Neural progenitor cell (in vitro differentiated cells): ENCODE results near the gene ADAM23.

Source experiments
- EZH2 ChIP-seq: fragments of 200-600 bp; sonication (generic); IDR thresholded peaks from 2 replicates; pipeline ENCODE4 v1.6.1; 2017; ENCODE audit warnings: antibody characterized with exemption, mild to moderate bottlenecking, moderate library complexity
- TF ChIP-seq, protein P1 (sequence below): fragments of 200-600 bp; sonication (generic); IDR thresholded peaks from 2 replicates; pipeline ENCODE4 v1.5.1; 2017; ENCODE audit warnings: antibody characterized with exemption, mild to moderate bottlenecking

- TF ChIP-seq EZH2, result no peak
- TF ChIP-seq, protein P1, sequence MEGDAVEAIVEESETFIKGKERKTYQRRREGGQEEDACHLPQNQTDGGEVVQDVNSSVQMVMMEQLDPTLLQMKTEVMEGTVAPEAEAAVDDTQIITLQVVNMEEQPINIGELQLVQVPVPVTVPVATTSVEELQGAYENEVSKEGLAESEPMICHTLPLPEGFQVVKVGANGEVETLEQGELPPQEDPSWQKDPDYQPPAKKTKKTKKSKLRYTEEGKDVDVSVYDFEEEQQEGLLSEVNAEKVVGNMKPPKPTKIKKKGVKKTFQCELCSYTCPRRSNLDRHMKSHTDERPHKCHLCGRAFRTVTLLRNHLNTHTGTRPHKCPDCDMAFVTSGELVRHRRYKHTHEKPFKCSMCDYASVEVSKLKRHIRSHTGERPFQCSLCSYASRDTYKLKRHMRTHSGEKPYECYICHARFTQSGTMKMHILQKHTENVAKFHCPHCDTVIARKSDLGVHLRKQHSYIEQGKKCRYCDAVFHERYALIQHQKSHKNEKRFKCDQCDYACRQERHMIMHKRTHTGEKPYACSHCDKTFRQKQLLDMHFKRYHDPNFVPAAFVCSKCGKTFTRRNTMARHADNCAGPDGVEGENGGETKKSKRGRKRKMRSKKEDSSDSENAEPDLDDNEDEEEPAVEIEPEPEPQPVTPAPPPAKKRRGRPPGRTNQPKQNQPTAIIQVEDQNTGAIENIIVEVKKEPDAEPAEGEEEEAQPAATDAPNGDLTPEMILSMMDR, result no peak
Measured at GRCh38 chr2:206521115-206521514, 77.8 kb downstream of the ADAM23 start.
